Muscle of leg (tissue), 11 donors: Measurements from ENCODE around the gene NECAB2. TPM values are rescaled to one million over a fixed set of nuclear protein-coding genes. Genes with fewer than 3 reads are reported as not detected.

ENCODE experiments used
- DNase-seq: peaks from one replicate; pipeline ENCODE4 v3.0.0; 2013
- H3K27ac ChIP-seq: one replicate; pipeline ENCODE4 v1.5.1; 2013; ENCODE audit warnings: mild to moderate bottlenecking, low read length, control low read depth
- H3K27me3 ChIP-seq: one replicate; pipeline ENCODE4 v1.6.1; 2013; ENCODE audit warnings: low read length; ENCODE audit not compliant: control insufficient read depth, insufficient read depth
- H3K36me3 ChIP-seq: one replicate; pipeline ENCODE4 v1.6.1; 2013; ENCODE audit warnings: low read length; ENCODE audit not compliant: control insufficient read depth, insufficient read depth
- H3K4me1 ChIP-seq: one replicate; pipeline ENCODE4 v1.6.1; 2013; ENCODE audit warnings: low read length; ENCODE audit not compliant: control insufficient read depth, insufficient read depth
- H3K4me3 ChIP-seq: one replicate; pipeline ENCODE4 v1.5.1; 2013; ENCODE audit warnings: low read length, control low read depth
- H3K9me3 ChIP-seq: replicated peaks from 2 replicates; pipeline ENCODE4 v1.6.1; 2013; ENCODE audit warnings: low read depth, low read length; ENCODE audit not compliant: control insufficient read depth
- WGBS: methylation state at CpG from one replicate; pipeline ENCODE4 v1.1.5; 2013; ENCODE audit warnings: missing lambda C conversion rate; ENCODE audit not compliant: insufficient coverage; 5-methylcytosine and 5-hydroxymethylcytosine counted together
- polyA plus RNA-seq, 8 donors: library from polyadenylated mRNA; unstranded; fragments of 120-200 nt; gene quantifications; one replicate each; pipeline versions ENCODE4 v1.2.1 to v1.2.3, GENCODE V29; 2013; ENCODE audit warnings: inconsistent platforms in 1 of 8, low replicate concordance in 1 of 8; ENCODE audit not compliant: insufficient read length in 8 of 8, insufficient read depth in 1 of 8
- total RNA-seq: library from RNA; stranded (reverse); fragments of 120-200 nt; gene quantifications from one replicate; pipeline ENCODE4 v1.2.4, GENCODE V29; 2013

Gene NECAB2
- total and polyA plus RNA-seq, 9 donors: 0.22 to 1.5 (median 0.84) TPM

DNA sequence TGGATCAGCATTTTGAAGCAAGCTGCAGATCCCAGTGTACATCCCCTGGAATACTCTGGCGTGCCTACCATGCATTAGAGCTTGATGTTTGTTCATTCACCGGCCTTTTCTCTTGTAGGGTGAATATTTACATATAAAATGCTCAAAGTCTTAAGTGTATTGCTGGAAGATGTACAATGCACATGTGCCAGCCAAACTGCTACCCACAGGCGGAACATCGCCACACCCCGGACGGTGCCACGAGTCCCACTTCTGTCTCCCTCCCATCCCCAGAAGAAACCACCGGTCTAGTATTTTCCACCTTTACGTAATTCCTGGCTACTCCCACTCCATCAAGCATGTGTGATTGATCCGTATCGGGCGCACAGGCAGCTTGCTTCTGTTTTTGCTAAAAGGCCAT lies 70.4 kb downstream of the NECAB2 start:
- DNase-seq: no peak
- Histone ChIP-seq H3K36me3 (no peaks in the 10 kb centered on the region), H3K4me3 (no peak overlapping the region), H3K9me3 (peaks cover 6% of the 10 kb centered on the region), H3K27ac (no peak overlapping the region), H3K27me3 (peaks cover 21% of the 10 kb centered on the region), H3K4me1 (peaks cover 17% of the 10 kb centered on the region)
- 76% methylated on average over 6 of the region's 12 CpGs for WGBS

DNA sequence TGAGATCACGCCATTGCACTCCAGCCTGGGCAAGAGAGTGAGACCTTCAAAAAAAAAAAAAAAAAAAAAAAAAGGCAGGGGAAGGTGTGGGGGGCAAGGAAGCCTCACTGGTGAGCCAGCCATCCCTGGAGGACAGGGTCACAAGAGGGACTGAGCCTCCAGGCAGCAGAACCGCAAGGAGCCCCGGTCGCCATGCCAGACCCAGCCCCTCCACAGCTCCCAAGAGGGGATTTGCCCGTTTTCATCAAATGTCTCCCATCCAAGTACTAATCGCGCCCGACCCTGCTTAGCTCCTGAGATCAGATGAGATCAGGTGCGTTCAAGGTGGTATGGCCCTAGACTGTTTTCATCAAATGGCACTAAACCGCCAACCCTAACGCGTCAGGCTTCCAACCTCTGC lies 71.7 kb downstream of the NECAB2 start:
- Histone ChIP-seq H3K27me3 (peaks cover 22% of the 10 kb centered on the region), H3K36me3 (no peaks in the 10 kb centered on the region), H3K4me3 (no peak overlapping the region), H3K4me1 (peaks cover 17% of the 10 kb centered on the region), H3K9me3 (peaks cover 6% of the 10 kb centered on the region), H3K27ac (no peak overlapping the region)
- 88% methylated on average over 12 of the region's 12 CpGs for WGBS
- DNase-seq: no peak

- WGBS: 63% methylated on average over 14 of the region's 14 CpGs
- Histone ChIP-seq H3K27me3 (peaks cover 28% of the 10 kb centered on the region), H3K4me3 (no peak overlapping the region), H3K27ac (peak overlapping the region; percentile 47), H3K4me1 (peaks cover 17% of the 10 kb centered on the region), H3K36me3 (no peaks in the 10 kb centered on the region), H3K9me3 (peaks cover 6% of the 10 kb centered on the region)
- DNase-seq: no peak
Measured at GRCh38 chr16:84040226-84040822, 72.3 kb downstream of the NECAB2 start.

DNA sequence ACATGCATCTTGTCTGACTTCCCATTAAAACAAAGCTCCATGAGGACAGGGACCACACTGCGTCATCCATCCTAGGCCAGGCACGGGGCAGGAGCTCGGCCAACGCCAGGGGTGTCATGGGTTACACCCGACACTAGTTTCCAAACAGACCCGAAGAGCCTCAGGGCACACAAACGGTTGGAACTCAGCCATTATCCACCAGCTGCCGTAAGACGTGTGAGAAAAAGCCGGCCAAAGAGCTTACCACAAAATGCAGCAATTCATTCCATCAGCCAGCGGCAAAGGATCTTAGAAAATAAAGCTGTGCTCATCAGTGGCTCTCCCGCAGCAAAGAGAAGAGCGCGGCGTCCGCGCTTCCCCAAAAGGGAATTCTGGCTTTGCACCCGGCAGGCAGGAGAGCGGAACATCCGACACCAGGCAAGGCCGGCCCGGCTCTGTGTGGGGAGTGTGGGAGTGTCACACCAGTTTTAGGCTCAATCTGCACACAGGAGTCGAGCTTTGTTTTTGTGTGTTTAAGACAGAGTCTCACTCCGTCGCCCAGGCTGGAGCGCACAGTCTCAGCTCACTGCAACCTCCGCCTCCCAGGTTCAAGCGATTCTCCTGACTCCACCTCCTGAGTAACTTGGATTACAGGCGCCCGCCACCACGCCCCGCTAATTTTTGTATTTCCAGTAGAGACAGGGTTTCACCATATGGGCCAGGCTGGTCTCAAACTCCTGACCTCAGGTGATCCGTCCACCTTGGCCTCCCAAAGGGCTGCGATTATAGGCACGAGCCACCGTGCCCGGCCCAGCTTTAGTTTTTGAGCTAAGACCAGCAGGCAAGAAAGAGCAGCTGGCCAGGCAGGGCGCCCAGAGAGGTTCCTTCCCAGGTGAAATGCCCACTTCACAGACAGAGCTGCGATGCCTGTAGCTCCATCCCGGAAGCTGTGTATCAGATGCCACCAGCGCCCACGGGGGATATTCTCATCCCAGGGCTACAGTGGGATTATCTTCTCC lies 73.1 kb downstream of the NECAB2 start:
- Histone ChIP-seq H3K9me3 (peaks cover 3% of the 10 kb centered on the region), H3K27me3 (peaks cover 28% of the 10 kb centered on the region), H3K4me1 (peaks cover 17% of the 10 kb centered on the region), H3K27ac (peak overlapping the region; percentile 47), H3K36me3 (no peaks in the 10 kb centered on the region), H3K4me3 (no peak overlapping the region)
- DNase-seq: peak; percentile 79
- 54% methylated on average over 31 of the region's 42 CpGs for WGBS

DNA sequence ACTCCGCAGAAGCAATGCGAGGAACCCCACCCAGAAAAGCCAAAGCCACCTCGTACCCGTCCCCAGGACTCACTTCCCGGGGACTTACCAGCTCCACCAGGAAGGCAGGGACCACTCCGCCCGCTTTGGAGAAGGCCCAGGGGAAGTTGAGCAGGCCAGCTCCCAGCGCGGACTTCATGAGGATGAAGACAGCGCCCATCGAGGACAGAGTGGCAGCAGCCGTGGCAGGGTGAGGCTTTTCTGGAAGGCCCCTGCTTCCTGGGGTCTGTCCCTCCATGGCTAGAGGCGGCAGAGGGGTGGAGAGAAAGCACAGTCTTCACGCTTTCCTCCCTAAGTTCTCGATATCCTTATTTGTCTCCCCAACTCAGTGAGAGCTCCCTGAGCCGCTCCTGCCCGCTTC lies 73.8 kb downstream of the NECAB2 start:
- WGBS: 79% methylated on average over 17 of the region's 17 CpGs
- Histone ChIP-seq H3K4me3 (no peak overlapping the region), H3K36me3 (no peaks in the 10 kb centered on the region), H3K27me3 (peaks cover 28% of the 10 kb centered on the region), H3K9me3 (no peaks in the 10 kb centered on the region), H3K4me1 (peaks cover 17% of the 10 kb centered on the region), H3K27ac (no peak overlapping the region)
- no peak for DNase-seq

DNA sequence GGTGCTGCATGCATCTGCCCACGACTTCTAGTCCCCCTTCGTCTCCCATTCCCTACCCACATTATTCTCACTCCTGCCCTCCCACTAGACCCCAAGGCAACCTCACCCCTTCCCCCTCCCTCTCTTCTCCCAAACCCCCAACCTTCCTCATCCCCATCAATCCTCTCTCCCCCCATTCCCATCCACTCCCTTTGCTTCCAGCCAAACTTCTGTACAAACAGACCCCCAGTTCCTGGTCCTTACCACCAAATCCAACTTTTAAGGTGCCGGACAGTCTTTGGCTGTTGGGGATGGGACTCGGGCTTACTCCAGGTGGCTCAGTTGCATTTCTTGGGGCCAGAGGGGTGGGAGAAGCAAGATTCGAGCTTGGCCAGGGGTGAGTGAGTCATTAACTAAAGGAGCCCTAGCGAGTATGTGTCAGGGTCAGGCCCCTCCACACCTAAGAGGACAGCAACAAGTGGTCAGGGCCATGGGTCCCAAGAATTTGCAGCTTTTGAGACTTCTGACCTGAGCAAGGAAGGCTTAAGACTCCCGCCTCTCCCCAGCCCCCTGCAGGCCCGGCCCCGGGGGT lies 74.3 kb downstream of the NECAB2 start, which contains the start of gene SLC38A8:
Gene SLC38A8 (minus strand): TSS at position 488 of the 571 bp plus-strand sequence. CDS start 638 bp downstream, outside the sequence.
- no peaks in the 10 kb centered on the region for H3K36me3 ChIP-seq
- no peak within 1 kb of the TSS for H3K27ac ChIP-seq
- H3K4me3 ChIP-seq: no peak within 1 kb of the TSS
- H3K9me3 ChIP-seq: no peaks in the 10 kb centered on the region
- no peak for DNase-seq
- WGBS: 48% methylated on average over 7 of the region's 9 CpGs
- peaks cover 17% of the 10 kb centered on the region for H3K4me1 ChIP-seq
- peaks cover 28% of the 10 kb centered on the region for H3K27me3 ChIP-seq

GRCh38 chr16:84042879-84043485 lies 74.9 kb downstream of the NECAB2 start:
- 59% methylated on average over 20 of the region's 22 CpGs for WGBS
- peaks cover 28% of the 10 kb centered on the region for H3K27me3 ChIP-seq

GRCh38 chr16:84043486-84044117 lies 75.6 kb downstream of the NECAB2 start:
- DNase-seq: no peak
- H3K9me3 ChIP-seq: no peaks in the 10 kb centered on the region
- 31% methylated on average over 11 of the region's 18 CpGs for WGBS
- no peak overlapping the region for H3K4me3 ChIP-seq
- peaks cover 17% of the 10 kb centered on the region for H3K4me1 ChIP-seq
- H3K27ac ChIP-seq: no peak overlapping the region
- H3K27me3 ChIP-seq: peaks cover 28% of the 10 kb centered on the region
- peaks cover 4% of the 10 kb centered on the region for H3K36me3 ChIP-seq

More at GRCh38 chr16:84042879-84043485, 74.9 kb downstream of the NECAB2 start:
- DNase-seq: no peak
- Histone ChIP-seq H3K36me3 (no peaks in the 10 kb centered on the region), H3K27ac (no peak overlapping the region), H3K4me3 (no peak overlapping the region), H3K9me3 (no peaks in the 10 kb centered on the region), H3K4me1 (peaks cover 17% of the 10 kb centered on the region)

- no peak for DNase-seq
- no peak overlapping the region for H3K27ac ChIP-seq
- H3K36me3 ChIP-seq: peaks cover 7% of the 10 kb centered on the region
- peaks cover 17% of the 10 kb centered on the region for H3K4me1 ChIP-seq
- peaks cover 28% of the 10 kb centered on the region for H3K27me3 ChIP-seq
- no peaks in the 10 kb centered on the region for H3K9me3 ChIP-seq
- H3K4me3 ChIP-seq: no peak overlapping the region
- 35% methylated on average over 4 of the region's 5 CpGs for whole genome bisulfite sequencing
Measured at GRCh38 chr16:84044118-84044488, 76.1 kb downstream of the NECAB2 start.
